HG02884 (cell line): Measurements from ENCODE around the gene WDR47.
A peak's percentile ranks its signal among the peaks of the same experiment; 100 is the strongest.
"Not testable (repeated sequence)": the region's sequence is repeated elsewhere in the genome, so short reads cannot be mapped to it uniquely, and the experiment has no call there.

Experiments used
- ATAC-seq: cut with Tn5 transposase; IDR thresholded peaks from one replicate; pipeline ENCODE4 v1.9.1; 2021; ENCODE audit warnings: mild to moderate bottlenecking, moderate library complexity; ENCODE audit not compliant: unreplicated experiment

WDR47 gene

DNA sequence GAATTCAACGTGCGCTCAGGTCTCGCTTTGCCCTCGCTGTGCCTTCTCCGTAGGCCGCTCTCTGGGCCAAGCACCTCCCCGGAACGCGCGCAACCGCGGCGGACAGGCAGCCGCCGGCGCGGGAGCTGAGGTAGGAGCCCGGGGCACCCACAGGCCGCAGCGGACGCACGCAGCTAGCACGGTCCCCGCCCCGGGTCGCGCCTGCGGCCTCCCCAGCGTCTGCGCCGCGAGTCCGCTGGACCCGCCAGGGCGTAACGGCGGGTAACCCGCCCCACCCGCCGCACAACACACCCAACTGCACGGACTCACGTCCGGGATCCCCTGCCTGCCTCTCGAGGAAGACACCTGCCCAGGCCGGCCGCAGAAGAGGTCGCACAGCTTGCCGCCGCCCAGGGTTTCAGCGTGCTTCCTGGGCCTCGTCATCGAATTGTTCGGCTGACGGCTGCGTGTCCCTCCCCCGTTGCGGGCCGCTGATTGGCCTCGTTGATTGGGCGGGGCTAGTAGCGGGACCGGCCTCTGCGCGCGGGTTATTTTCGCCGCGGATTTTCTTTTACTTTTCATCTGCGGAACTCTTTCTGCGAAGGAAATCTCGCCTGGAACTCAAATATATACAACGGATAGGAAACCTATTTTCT, 78.7 kb downstream of the WDR47 start, which contains the start of gene CLCC1:
Gene CLCC1, minus strand, starts transcription at position 433 of the 635 bp plus-strand sequence. CDS start 13,047 bp downstream, outside the sequence.
- peak; percentile 91 for ATAC-seq

- no peak for ATAC-seq
Measured at GRCh38 chr1:108962681-108963051, 79.2 kb downstream of the WDR47 start.

GRCh38 chr1:108961752-108962486, 80.0 kb downstream of the WDR47 start:
- ATAC-seq, result no peak

GRCh38 chr1:108961198-108961597, 80.7 kb downstream of the WDR47 start:
- ATAC-seq, result no peak

DNA sequence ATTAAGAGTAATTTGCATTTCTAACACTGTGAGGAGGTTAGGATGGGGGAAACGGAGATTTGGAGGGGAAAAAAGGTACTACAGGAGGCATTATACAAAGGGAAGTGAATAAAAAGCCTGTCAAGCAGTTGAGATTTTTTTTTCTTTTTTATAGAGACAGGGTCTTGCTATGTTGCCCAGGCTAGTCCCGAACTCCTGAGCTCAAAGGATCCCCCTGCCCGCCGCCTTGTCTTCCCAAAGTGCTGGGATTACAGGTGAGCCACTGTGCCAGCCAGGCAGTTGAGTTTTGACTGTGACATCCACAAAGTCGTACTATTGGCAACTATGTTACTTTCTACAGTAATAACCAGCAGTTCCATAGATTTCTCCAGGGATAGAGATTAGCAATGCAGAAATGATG, 81.2 kb downstream of the WDR47 start:
- no peak for ATAC-seq

- ATAC-seq, result no peak
Measured at GRCh38 chr1:108957888-108958287, 84.0 kb downstream of the WDR47 start.

GRCh38 chr1:108955881-108956280, 86.0 kb downstream of the WDR47 start:
- no peak for ATAC-seq

GRCh38 chr1:108955111-108955510, 86.8 kb downstream of the WDR47 start:
- ATAC-seq, result no peak

DNA sequence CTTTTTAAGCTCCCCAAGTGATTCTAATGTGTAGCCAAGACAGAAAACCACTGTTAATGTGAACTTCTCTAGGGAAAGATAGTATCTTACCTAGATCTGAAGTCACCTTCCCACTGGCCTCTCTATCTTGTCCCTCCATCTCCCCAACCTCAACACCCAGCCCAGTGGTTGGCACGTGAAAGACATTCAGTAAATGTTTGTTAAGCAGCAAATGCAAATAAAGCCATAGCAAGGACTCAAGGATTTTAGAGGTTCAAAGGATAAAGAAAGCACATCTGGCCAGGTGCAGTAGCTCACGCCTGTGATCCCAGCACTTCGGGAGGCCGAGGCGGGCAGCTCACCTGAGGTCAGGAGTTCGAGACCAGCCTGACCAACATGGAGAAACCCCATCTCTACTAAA, 88.5 kb downstream of the WDR47 start:
- ATAC-seq, result no peak

DNA sequence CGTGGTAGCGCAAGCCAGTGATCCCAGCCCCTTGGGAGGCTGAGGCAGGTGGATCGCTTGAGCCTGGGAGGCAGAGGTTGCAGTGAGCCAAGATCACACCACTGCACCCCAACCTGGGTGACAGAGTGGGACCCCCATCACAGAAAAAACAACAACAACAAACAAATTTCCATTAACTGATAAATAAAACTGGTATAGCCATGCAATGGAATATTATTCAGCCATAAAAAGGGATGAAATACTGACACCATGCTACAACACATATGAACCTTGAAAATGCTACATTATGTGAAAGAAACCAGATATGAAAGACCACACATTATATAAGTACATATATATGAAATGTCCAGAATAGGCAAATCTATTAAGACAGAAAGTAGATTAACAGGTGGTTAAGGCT, 90.7 kb downstream of the WDR47 start:
- no peak for ATAC-seq

DNA sequence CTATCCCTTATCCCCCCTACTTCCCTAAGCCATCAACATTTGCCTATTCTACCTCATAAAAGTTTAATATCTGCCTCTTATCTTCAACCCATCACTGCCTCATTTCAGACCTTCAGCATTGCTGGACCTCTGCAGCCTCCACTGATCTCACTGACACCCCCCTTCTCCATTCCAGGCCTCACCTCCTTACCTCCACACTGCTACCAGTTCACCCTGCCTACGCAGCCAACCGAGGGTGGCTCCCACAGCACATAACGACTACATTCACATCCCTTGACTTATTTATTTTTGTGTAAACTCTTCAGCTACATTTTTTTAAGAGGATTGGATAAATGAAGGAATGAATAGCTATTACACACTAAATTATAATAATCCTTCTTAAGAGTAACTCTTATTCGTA, 92.9 kb downstream of the WDR47 start:
- ATAC-seq, result no peak

GRCh38 chr1:108947871-108948525, 93.9 kb downstream of the WDR47 start:
- ATAC-seq, result no peak

- ATAC-seq, result no peak
Measured at GRCh38 chr1:108936170-108936569, 105.7 kb downstream of the WDR47 start.

DNA sequence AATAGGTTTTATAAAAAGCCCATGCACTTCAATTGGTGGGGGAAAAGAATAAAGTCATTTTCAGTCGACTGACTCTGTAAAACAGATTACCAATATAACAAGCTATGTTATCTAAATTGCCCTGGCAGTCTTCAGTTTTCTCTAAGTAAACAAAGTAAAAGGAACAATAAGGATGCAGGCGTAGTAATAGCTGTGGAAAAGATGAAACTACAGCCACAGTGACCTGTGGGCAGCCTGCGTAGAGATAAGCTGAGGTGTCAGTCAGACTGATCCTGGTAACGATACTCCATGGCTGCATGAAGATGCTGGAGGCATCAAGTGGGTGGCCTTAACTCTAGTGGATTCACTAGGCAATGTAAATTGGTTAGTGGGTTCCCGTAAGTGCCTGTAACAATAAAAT, 108.0 kb downstream of the WDR47 start:
- ATAC-seq, result no peak

- not testable (repeated sequence) for ATAC-seq
Measured at GRCh38 chr1:108927565-108927964, 114.3 kb downstream of the WDR47 start.

DNA sequence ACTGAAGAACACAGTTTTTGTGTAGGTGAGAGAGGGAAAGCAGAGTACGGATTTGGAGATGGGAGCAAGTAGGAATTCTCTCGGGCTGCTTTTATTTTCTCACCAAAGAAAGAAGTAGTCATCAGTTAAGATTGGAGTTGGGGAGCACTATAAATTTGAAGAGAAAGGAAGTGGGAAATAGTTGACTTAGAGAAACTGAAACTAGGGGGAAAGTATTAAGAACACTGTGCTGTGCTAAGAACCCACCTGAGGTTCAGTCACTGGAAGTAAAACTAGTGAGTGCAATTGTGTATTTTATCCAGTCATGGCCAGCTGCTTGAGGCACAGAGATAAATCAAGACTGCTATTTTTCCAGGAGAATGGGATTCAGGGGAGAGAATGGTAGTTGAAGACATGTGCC, 116.0 kb downstream of the WDR47 start:
- no peak for ATAC-seq
